ENCODE results near the gene CALML3.

DNA sequence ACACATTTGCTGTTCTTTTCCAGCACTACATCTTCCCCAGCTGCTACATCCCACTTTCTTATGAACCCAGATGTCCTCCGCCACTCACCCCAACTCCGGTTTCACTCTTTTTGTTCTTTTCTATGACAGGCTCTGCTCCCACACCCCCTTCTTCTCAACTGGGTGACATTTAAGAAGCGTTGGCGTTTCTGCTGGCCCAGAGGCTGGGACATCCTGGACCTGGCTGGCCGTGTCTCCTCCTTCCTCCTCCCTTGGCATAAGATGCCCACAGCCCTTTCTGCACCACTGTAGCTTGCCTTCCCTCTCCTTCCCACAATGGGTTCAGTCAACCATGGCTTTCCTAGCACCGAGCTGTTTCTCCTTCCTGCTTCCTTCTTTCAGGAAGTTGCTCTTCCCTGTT is 16.0 kb upstream of the CALML3 start:
- TF ChIP-seq, protein P1, sequence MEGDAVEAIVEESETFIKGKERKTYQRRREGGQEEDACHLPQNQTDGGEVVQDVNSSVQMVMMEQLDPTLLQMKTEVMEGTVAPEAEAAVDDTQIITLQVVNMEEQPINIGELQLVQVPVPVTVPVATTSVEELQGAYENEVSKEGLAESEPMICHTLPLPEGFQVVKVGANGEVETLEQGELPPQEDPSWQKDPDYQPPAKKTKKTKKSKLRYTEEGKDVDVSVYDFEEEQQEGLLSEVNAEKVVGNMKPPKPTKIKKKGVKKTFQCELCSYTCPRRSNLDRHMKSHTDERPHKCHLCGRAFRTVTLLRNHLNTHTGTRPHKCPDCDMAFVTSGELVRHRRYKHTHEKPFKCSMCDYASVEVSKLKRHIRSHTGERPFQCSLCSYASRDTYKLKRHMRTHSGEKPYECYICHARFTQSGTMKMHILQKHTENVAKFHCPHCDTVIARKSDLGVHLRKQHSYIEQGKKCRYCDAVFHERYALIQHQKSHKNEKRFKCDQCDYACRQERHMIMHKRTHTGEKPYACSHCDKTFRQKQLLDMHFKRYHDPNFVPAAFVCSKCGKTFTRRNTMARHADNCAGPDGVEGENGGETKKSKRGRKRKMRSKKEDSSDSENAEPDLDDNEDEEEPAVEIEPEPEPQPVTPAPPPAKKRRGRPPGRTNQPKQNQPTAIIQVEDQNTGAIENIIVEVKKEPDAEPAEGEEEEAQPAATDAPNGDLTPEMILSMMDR (IDR thresholded peaks at IDR 0.05), result no peak
- TF ChIP-seq EP300 (IDR thresholded peaks at IDR 0.05), result no peak
- no peak for TF ChIP-seq POLR2A (IDR thresholded peaks at IDR 0.05)
